Testis (tissue), 3 donors: ENCODE data around the gene STK17A. TPM values are rescaled to one million over a fixed set of nuclear protein-coding genes. Genes with fewer than 3 reads are reported as not detected.

Experiments used
- DNase-seq: peaks from one replicate; pipeline ENCODE4 v3.0.0-alpha.2; 2019
- H3K27ac ChIP-seq, 2 donors: fragments of 200-600 bp; sonication (generic); one replicate each; pipeline ENCODE4 v1.5.1; 2019
- H3K27me3 ChIP-seq: fragments of 200-600 bp; sonication (generic); one replicate; pipeline ENCODE4 v1.5.1; 2019
- H3K36me3 ChIP-seq: fragments of 200-600 bp; sonication (generic); one replicate; pipeline ENCODE4 v1.5.1; 2017; ENCODE audit warnings: low read depth; ENCODE audit errors: missing control alignments
- H3K4me1 ChIP-seq: fragments of 200-600 bp; sonication (generic); one replicate; pipeline ENCODE4 v1.5.1; 2019
- H3K4me3 ChIP-seq, 2 donors: fragments of 200-600 bp; sonication (generic); one replicate each; pipeline ENCODE4 v1.5.1; 2017 to 2019
- H3K9me3 ChIP-seq: fragments of 200-600 bp; sonication (generic); one replicate; pipeline ENCODE4 v1.5.1; 2017
- CTCF ChIP-seq, 3 experiments: fragments of 450-650 bp in 2 of 3; fragments of 200-600 bp in 1 of 3; sonication (generic) in 1 of 3; IDR thresholded peaks; one replicate each; pipeline ENCODE4 v1.5.1; 2016 to 2019; ENCODE audit warnings: antibody characterized with exemption in 3 of 3, mild to moderate bottlenecking in 2 of 3, moderate library complexity in 1 of 3
- POLR2A ChIP-seq: fragments of 450-650 bp; IDR thresholded peaks from one replicate; pipeline ENCODE4 v1.6.1; 2017; ENCODE audit warnings: antibody characterized with exemption, mild to moderate bottlenecking, moderate library complexity
- WGBS, 2 donors: methylation state at CpG; one replicate each; pipeline ENCODE4 v1.1.5; 2018; 5-methylcytosine and 5-hydroxymethylcytosine counted together
- intact Hi-C: fragments of 100-400 bp; cut with DNase I; formaldehyde crosslinking; loops from one replicate; pipeline ENCODE4 v1.15.1; 2023; ENCODE audit warnings: low total_unique reads
- polyA plus RNA-seq: library from polyadenylated mRNA; stranded (reverse); fragments of 350-450 nt; fragmentation: Illumina TruSeq; extraction: RNeasy Lipid Tissue Mini Kit (QIAGEN cat#74804); gene quantifications from one replicate; pipeline ENCODE4 v1.2.3, GENCODE V29; 2014; ENCODE audit warnings: low read depth, low replicate concordance; ENCODE audit not compliant: insufficient read depth
- total RNA-seq, 2 donors: library from RNA; depleted of rRNA; stranded (reverse); fragments of >200 nt; gene quantifications; one replicate each; pipeline ENCODE4 v1.2.3, GENCODE V29; 2016

The STK17A gene
- total and polyA plus RNA-seq, 3 donors from 2014 or later: 14.8 to 43.2 (median 18.8) TPM

GRCh38 chr7:43546231-43546630 lies 36.7 kb upstream of the STK17A start:
- H3K36me3 ChIP-seq: no peaks in the 10 kb centered on the region
- H3K4me1 ChIP-seq: no peaks in the 10 kb centered on the region
- H3K9me3 ChIP-seq: no peaks in the 10 kb centered on the region
- H3K4me3 ChIP-seq: no peak overlapping the region
- no peak overlapping the region for H3K27ac ChIP-seq
- no peaks in the 10 kb centered on the region for H3K27me3 ChIP-seq
- TF ChIP-seq POLR2A: no peak
- no peak for TF ChIP-seq CTCF (IDR thresholded peaks at IDR 0.05)
- intact Hi-C loops: no loop called here
- DNase-seq: no peak

GRCh38 chr7:43550427-43550826 lies 32.5 kb upstream of the STK17A start:
- intact Hi-C loops: no loop called here
- Histone ChIP-seq H3K27me3 (no peaks in the 10 kb centered on the region), H3K9me3 (no peaks in the 10 kb centered on the region), H3K27ac (no peak overlapping the region), H3K36me3 (no peaks in the 10 kb centered on the region), H3K4me3 (no peak overlapping the region), H3K4me1 (no peaks in the 10 kb centered on the region)
- WGBS, 2 donors: 91 to 93% methylated on average over 16 of the region's 16 CpGs
- TF ChIP-seq CTCF (IDR thresholded peaks at IDR 0.05) (no peak), POLR2A (no peak)
- DNase-seq: no peak

GRCh38 chr7:43552122-43552521 lies 30.8 kb upstream of the STK17A start:
- no peaks in the 10 kb centered on the region for H3K9me3 ChIP-seq
- intact Hi-C loops: no loop called here
- no peak overlapping the region for H3K4me3 ChIP-seq
- no peaks in the 10 kb centered on the region for H3K27me3 ChIP-seq
- TF ChIP-seq POLR2A (no peak), CTCF (IDR thresholded peaks at IDR 0.05) (no peak)
- H3K36me3 ChIP-seq: no peaks in the 10 kb centered on the region
- 79 to 86% methylated on average over 8 of the region's 8 CpGs for WGBS, 2 donors
- H3K27ac ChIP-seq: no peak overlapping the region
- H3K4me1 ChIP-seq: no peaks in the 10 kb centered on the region
- DNase-seq: no peak

- no peak for DNase-seq
- no peaks in the 10 kb centered on the region for H3K4me1 ChIP-seq
- H3K27me3 ChIP-seq: no peaks in the 10 kb centered on the region
- intact Hi-C loops: no loop called here
- H3K4me3 ChIP-seq: no peak overlapping the region
- H3K9me3 ChIP-seq: no peaks in the 10 kb centered on the region
- TF ChIP-seq CTCF (IDR thresholded peaks at IDR 0.05) (no peak), POLR2A (no peak)
- no peaks in the 10 kb centered on the region for H3K36me3 ChIP-seq
- WGBS, 2 donors: 74 to 77% methylated on average over 3 of the region's 3 CpGs
- H3K27ac ChIP-seq: no peak overlapping the region
These were observed 28.9 kb upstream of the STK17A start for GRCh38 chr7:43553999-43554398.

- no peaks in the 10 kb centered on the region for H3K9me3 ChIP-seq
- no peak overlapping the region for H3K27ac ChIP-seq
- intact Hi-C loops: no loop called here
- H3K4me3 ChIP-seq: no peak overlapping the region
- 88 to 90% methylated on average over 11 to 15 of the region's 15 CpGs for WGBS, 2 donors
- TF ChIP-seq POLR2A: no peak
- TF ChIP-seq CTCF (IDR thresholded peaks at IDR 0.05): no peak
- no peaks in the 10 kb centered on the region for H3K4me1 ChIP-seq
- no peak for DNase-seq
- H3K27me3 ChIP-seq: no peaks in the 10 kb centered on the region
- H3K36me3 ChIP-seq: no peaks in the 10 kb centered on the region
These were observed 28.5 kb upstream of the STK17A start for GRCh38 chr7:43554423-43554822.
